WTC11 (cell line): Measurements from ENCODE around the gene COL4A1. TPM values are rescaled to one million over a fixed set of nuclear protein-coding genes. Genes with fewer than 3 reads are reported as not detected.

Experiments used
- ATAC-seq: fragments of 200-7000 bp; cut with Tn5 transposase; 2 replicates; pipeline ENCODE4 v1.10.0; 2021; ENCODE audit warnings: mild to moderate bottlenecking, moderate library complexity
- CTCF ChIA-PET: fragments of 300-600 bp; sonication (Branson Sonifier 250); formaldehyde crosslinking; loops from one replicate; lab custom pipeline; 2021; ENCODE audit warnings: antibody characterized with exemption; lab: Charles Lee
- POLR2A ChIA-PET: fragments of 350-600 bp; sonication (Branson Sonifier 250); formaldehyde crosslinking; loops from one replicate; lab custom pipeline; 2021; ENCODE audit warnings: antibody characterized with exemption; lab: Charles Lee
- DNase-seq: peaks from one replicate; pipeline ENCODE4 v3.0.0; 2021; ENCODE audit warnings: low spot score
- H3K27ac Mint-ChIP-seq: 2 replicates; pipeline ENCODE4 v1.8.0; 2021; ENCODE audit warnings: mixed read lengths
- H3K27me3 Mint-ChIP-seq: 2 replicates; pipeline ENCODE4 v1.8.0; 2021; ENCODE audit warnings: low read depth, mild to moderate bottlenecking, moderate library complexity, mixed read lengths
- H3K36me3 Mint-ChIP-seq: 2 replicates; pipeline ENCODE4 v1.8.0; 2021; ENCODE audit warnings: mixed read lengths
- H3K4me1 Mint-ChIP-seq: 2 replicates; pipeline ENCODE4 v1.8.0; 2022; ENCODE audit warnings: mixed read lengths
- H3K4me3 Mint-ChIP-seq: 2 replicates; pipeline ENCODE4 v1.8.0; 2021; ENCODE audit warnings: mild to moderate bottlenecking, moderate library complexity, mixed read lengths
- H3K9me3 Mint-ChIP-seq: 2 replicates; pipeline ENCODE4 v1.8.0; 2021; ENCODE audit warnings: mixed read lengths
- ELF4 ChIP-seq: sonication (generic); formaldehyde crosslinking; IDR thresholded peaks from 2 replicates; pipeline ENCODE4 v1.8.1; 2022; ENCODE audit warnings: low read depth, mild to moderate bottlenecking, moderate library complexity, missing genetic modification reagents
- EMX1 ChIP-seq: fragments of 250-450 bp; sonication (Bioruptor Pico); IDR thresholded peaks from 2 replicates; pipeline ENCODE4 v1.8.0; 2021; ENCODE audit warnings: mild to moderate bottlenecking
- FOXJ3 ChIP-seq: sonication (generic); formaldehyde crosslinking; IDR thresholded peaks from 2 replicates; pipeline ENCODE4 v1.9.0; 2021; ENCODE audit warnings: missing genetic modification reagents, mild to moderate bottlenecking, borderline replicate concordance
- FOXK1 ChIP-seq: sonication (generic); formaldehyde crosslinking; IDR thresholded peaks from 2 replicates; pipeline ENCODE4 v1.8.0; 2022; ENCODE audit warnings: mild to moderate bottlenecking, moderate library complexity, missing genetic modification reagents
- GTF2I ChIP-seq: fragments of 250-450 bp; sonication (Bioruptor Pico); conservative IDR thresholded peaks from 2 replicates; pipeline ENCODE4 v1.4.0; 2021; ENCODE audit warnings: mild to moderate bottlenecking
- PRRX2 ChIP-seq: fragments of 250-450 bp; sonication (Bioruptor Pico); IDR thresholded peaks from 2 replicates; pipeline ENCODE4 v1.8.0; 2021; ENCODE audit warnings: mild to moderate bottlenecking
- RELA ChIP-seq: sonication (generic); formaldehyde crosslinking; IDR thresholded peaks from 2 replicates; pipeline ENCODE4 v1.8.1; 2022; ENCODE audit warnings: missing genetic modification reagents, mild to moderate bottlenecking, borderline replicate concordance
- SP1 ChIP-seq: sonication (generic); formaldehyde crosslinking; conservative IDR thresholded peaks from 2 replicates; pipeline ENCODE4 v1.8.1; 2022; ENCODE audit warnings: missing genetic modification reagents
- TEAD1 ChIP-seq: sonication (generic); formaldehyde crosslinking; IDR thresholded peaks from 2 replicates; pipeline ENCODE4 v1.8.0; 2022; ENCODE audit warnings: mild to moderate bottlenecking, missing genetic modification reagents
- ZBTB21 ChIP-seq: sonication (generic); formaldehyde crosslinking; IDR thresholded peaks from 2 replicates; pipeline ENCODE4 v1.8.1; 2023; ENCODE audit warnings: mild to moderate bottlenecking, missing genetic modification reagents, borderline replicate concordance
- ZNF317 ChIP-seq: sonication (generic); formaldehyde crosslinking; IDR thresholded peaks from 2 replicates; pipeline ENCODE4 v1.8.1; 2023; ENCODE audit warnings: low read depth, mild to moderate bottlenecking, moderate library complexity, missing genetic modification reagents, borderline replicate concordance
- ZNF396 ChIP-seq: fragments of 250-450 bp; sonication (Bioruptor Pico); IDR thresholded peaks from 2 replicates; pipeline ENCODE4 v1.8.0; 2021; ENCODE audit warnings: mild to moderate bottlenecking, moderate library complexity, borderline replicate concordance
- ZNF416 ChIP-seq: fragments of 250-450 bp; sonication (Bioruptor Pico); IDR thresholded peaks from 2 replicates; pipeline ENCODE4 v1.9.0; 2021; ENCODE audit warnings: mild to moderate bottlenecking, inconsistent platforms
- total RNA-seq: library from RNA; stranded (reverse); gene quantifications from 3 replicates; pipeline ENCODE4 v1.2.3, GENCODE V29; 2021
- TF ChIP-seq, protein P1 (sequence below): sonication (generic); formaldehyde crosslinking; IDR thresholded peaks from 2 replicates; pipeline ENCODE4 v1.8.0; 2022; ENCODE audit warnings: mild to moderate bottlenecking, missing genetic modification reagents
- TF ChIP-seq, protein P2 (sequence below): sonication (generic); formaldehyde crosslinking; conservative IDR thresholded peaks from 2 replicates; pipeline ENCODE4 v1.8.1; 2022; ENCODE audit warnings: mild to moderate bottlenecking, missing genetic modification reagents
- TF ChIP-seq, protein P3 (sequence below): sonication (generic); formaldehyde crosslinking; IDR thresholded peaks from 2 replicates; pipeline ENCODE4 v1.8.1; 2023; ENCODE audit warnings: mild to moderate bottlenecking, missing genetic modification reagents
- TF ChIP-seq, protein P4 (sequence below): fragments of 250-450 bp; sonication (Bioruptor Pico); IDR thresholded peaks from 2 replicates; pipeline ENCODE4 v1.9.0; 2021; ENCODE audit warnings: mild to moderate bottlenecking
- TF ChIP-seq, protein P5 (sequence below): fragments of 250-450 bp; sonication (Bioruptor Pico); IDR thresholded peaks from 2 replicates; pipeline ENCODE4 v2.1.2; 2022; ENCODE audit warnings: mild to moderate bottlenecking, moderate library complexity

The COL4A1 gene
- total RNA-seq, 1 experiment from 2014 or later, result 89.6 TPM

DNA sequence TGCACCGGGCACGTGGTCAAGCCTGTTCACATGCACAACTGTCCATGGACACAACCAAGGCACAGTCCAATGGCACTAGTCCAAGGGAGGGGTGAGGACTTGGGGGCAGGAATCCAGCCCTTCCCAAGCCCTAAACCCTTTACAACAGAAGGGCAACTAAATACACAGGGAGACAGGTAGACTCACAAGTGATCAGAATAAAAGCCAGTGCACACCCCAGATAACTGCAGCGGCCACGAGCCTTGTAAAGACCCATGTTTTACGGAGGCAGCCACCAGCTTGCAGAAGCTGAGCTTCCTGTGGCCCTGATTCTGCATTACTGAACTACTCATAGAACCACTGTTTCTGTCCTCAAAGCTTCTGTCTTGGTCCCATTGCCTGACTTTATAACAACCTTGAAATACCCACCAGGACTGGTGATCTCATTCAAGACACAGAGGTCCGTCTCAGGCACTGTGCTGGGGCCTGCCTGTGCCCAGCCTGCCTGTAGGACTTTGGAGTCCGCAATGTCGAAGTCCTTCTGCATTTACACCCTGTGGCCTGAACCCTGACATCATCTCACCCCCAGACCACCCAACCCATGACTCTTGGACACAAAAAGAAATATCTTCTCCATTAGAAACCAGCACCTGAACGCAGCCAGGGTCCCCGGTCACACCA, 181.2 kb downstream of the COL4A1 start:
- H3K36me3 Mint-ChIP-seq, result no peaks in the 10 kb centered on the region
- peaks cover 30% of the 10 kb centered on the region for H3K4me1 Mint-ChIP-seq
- peaks cover 9% of the 10 kb centered on the region for H3K27me3 Mint-ChIP-seq
- no peak overlapping the region for H3K4me3 Mint-ChIP-seq
- no peak for ATAC-seq
- H3K27ac Mint-ChIP-seq, result peak overlapping the region; percentile 90; the same call in 1 of the 2 replicates
- H3K9me3 Mint-ChIP-seq, result peaks cover 5% of the 10 kb centered on the region; the same call in 1 of the 2 replicates
- POLR2A ChIA-PET, result no interaction called here
- CTCF ChIA-PET, result interaction anchor here (1.4 kb wide), 1 partner anchor 9 kb away, joined by 4 read pairs; no protein-coding TSS in a partner anchor
- no peak for DNase-seq
- TF ChIP-seq, protein P1, sequence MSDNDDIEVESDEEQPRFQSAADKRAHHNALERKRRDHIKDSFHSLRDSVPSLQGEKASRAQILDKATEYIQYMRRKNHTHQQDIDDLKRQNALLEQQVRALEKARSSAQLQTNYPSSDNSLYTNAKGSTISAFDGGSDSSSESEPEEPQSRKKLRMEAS (CRISPR knock-in tag), result no peak
- no peak for TF ChIP-seq FOXJ3 (CRISPR knock-in tag)
- TF ChIP-seq, protein P2, sequence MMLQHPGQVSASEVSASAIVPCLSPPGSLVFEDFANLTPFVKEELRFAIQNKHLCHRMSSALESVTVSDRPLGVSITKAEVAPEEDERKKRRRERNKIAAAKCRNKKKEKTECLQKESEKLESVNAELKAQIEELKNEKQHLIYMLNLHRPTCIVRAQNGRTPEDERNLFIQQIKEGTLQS (CRISPR knock-in tag), result no peak

DNA sequence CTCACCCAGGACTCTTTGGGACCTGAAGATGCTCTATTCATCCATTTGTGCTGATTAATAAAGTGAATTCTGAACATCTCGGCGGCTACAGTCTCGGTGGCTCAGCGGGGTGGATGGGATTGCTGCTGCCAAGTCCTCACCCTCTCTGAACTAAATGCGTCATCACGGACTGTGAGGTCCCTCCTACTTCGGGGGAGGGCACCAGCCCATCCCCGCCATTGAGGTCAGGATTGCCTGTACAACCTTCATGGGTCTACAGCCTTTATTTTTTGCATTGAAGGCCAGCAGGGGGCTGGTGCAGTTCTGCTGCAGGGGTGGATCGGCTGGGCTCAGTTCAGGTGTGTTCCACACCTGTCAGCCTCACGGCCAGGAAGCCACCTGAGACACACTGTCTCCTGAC, 181.8 kb downstream of the COL4A1 start:
- Mint-ChIP-seq H3K27ac (no peak overlapping the region), H3K36me3 (no peaks in the 10 kb centered on the region), H3K27me3 (peaks cover 6% of the 10 kb centered on the region), H3K4me3 (no peak overlapping the region), H3K9me3 (peaks cover 5% of the 10 kb centered on the region; the same call in 1 of the 2 replicates)
- POLR2A ChIA-PET, result no interaction called here
- no peak for DNase-seq
- TF ChIP-seq, protein P3, sequence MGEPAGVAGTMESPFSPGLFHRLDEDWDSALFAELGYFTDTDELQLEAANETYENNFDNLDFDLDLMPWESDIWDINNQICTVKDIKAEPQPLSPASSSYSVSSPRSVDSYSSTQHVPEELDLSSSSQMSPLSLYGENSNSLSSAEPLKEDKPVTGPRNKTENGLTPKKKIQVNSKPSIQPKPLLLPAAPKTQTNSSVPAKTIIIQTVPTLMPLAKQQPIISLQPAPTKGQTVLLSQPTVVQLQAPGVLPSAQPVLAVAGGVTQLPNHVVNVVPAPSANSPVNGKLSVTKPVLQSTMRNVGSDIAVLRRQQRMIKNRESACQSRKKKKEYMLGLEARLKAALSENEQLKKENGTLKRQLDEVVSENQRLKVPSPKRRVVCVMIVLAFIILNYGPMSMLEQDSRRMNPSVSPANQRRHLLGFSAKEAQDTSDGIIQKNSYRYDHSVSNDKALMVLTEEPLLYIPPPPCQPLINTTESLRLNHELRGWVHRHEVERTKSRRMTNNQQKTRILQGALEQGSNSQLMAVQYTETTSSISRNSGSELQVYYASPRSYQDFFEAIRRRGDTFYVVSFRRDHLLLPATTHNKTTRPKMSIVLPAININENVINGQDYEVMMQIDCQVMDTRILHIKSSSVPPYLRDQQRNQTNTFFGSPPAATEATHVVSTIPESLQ, result no peak
- TF ChIP-seq PRRX2 (CRISPR knock-in tag) (no peak), GTF2I (CRISPR knock-in tag) (no peak), SP1 (CRISPR knock-in tag) (no peak), ZBTB21 (CRISPR knock-in tag) (no peak), ELF4 (CRISPR knock-in tag) (no peak), FOXK1 (CRISPR knock-in tag) (no peak), EMX1 (CRISPR knock-in tag) (no peak), ZNF396 (CRISPR knock-in tag) (no peak), RELA (CRISPR knock-in tag) (no peak), ZNF416 (CRISPR knock-in tag) (no peak), TEAD1 (CRISPR knock-in tag) (no peak), ZNF317 (no peak)
- TF ChIP-seq, protein P4, sequence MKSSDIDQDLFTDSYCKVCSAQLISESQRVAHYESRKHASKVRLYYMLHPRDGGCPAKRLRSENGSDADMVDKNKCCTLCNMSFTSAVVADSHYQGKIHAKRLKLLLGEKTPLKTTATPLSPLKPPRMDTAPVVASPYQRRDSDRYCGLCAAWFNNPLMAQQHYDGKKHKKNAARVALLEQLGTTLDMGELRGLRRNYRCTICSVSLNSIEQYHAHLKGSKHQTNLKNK (CRISPR knock-in tag), result no peak
- TF ChIP-seq, protein P1 (CRISPR knock-in tag), result no peak
- TF ChIP-seq, protein P5, sequence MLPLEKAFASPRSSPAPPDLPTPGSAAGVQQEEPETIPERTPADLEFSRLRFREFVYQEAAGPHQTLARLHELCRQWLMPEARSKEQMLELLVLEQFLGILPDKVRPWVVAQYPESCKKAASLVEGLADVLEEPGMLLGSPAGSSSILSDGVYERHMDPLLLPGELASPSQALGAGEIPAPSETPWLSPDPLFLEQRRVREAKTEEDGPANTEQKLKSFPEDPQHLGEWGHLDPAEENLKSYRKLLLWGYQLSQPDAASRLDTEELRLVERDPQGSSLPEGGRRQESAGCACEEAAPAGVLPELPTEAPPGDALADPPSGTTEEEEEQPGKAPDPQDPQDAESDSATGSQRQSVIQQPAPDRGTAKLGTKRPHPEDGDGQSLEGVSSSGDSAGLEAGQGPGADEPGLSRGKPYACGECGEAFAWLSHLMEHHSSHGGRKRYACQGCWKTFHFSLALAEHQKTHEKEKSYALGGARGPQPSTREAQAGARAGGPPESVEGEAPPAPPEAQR (CRISPR knock-in tag), result no peak
- TF ChIP-seq, all 79 proteins: peak for 0
- H3K4me1 Mint-ChIP-seq, result peaks cover 30% of the 10 kb centered on the region
- CTCF ChIA-PET, result interaction anchor here (1.4 kb wide), 1 partner anchor 9 kb away, joined by 4 read pairs; no protein-coding TSS in a partner anchor
- ATAC-seq, result no peak
